Transverse colon (tissue), 4 donors: ENCODE measurements around the gene ZCCHC17. TPM values are rescaled to one million over a fixed set of nuclear protein-coding genes. Genes with fewer than 3 reads are reported as not detected.
"Not testable (repeated sequence)": the region's sequence is repeated elsewhere in the genome, so short reads cannot be mapped to it uniquely, and the experiment has no call there.

Experiments used
- DNase-seq: peaks from one replicate; pipeline ENCODE4 v3.0.0-alpha.2; 2019
- H3K27ac ChIP-seq, 4 donors: fragments of 200-600 bp; sonication (generic); 2 replicates each; pipeline ENCODE4 v1.5.1; 2016 to 2018; ENCODE audit warnings: inconsistent platforms in 4 of 4
- H3K27me3 ChIP-seq: fragments of 200-600 bp; sonication (generic); 2 replicates; pipeline ENCODE4 v1.5.1; 2017; ENCODE audit warnings: inconsistent platforms
- H3K36me3 ChIP-seq, 4 donors: fragments of 200-600 bp; sonication (generic); 2 replicates each; pipeline ENCODE4 v1.5.1; 2017 to 2019; ENCODE audit warnings: inconsistent platforms in 4 of 4
- H3K4me1 ChIP-seq, 4 donors: fragments of 200-600 bp; sonication (generic); 2 replicates each; pipeline ENCODE4 v1.5.1; 2017 to 2020; ENCODE audit warnings: inconsistent platforms in 4 of 4
- H3K4me3 ChIP-seq, 4 donors: fragments of 200-600 bp; sonication (generic); 1 replicate in 1 of 4; 2 replicates in 3 of 4; pipeline versions ENCODE4 v1.5.1 to v1.6.1; 2017 to 2019; ENCODE audit warnings: inconsistent platforms in 4 of 4
- H3K9me3 ChIP-seq, 2 donors: fragments of 200-600 bp; sonication (generic); 2 replicates each; pipeline ENCODE4 v1.5.1; 2017 to 2019; ENCODE audit warnings: inconsistent platforms in 2 of 2
- EP300 ChIP-seq: sonication (generic); formaldehyde crosslinking; IDR thresholded peaks from one replicate; pipeline ENCODE4 v1.6.1; 2017; ENCODE audit warnings: antibody characterized with exemption, low read depth
- POLR2A ChIP-seq: fragments of 450-650 bp; IDR thresholded peaks from one replicate; pipeline ENCODE4 v1.6.1; 2016; ENCODE audit warnings: antibody characterized with exemption, mild to moderate bottlenecking, moderate library complexity
- POLR2AphosphoS5 ChIP-seq, 3 donors: sonication (generic); formaldehyde crosslinking; IDR thresholded peaks; one replicate each; pipeline ENCODE4 v1.6.1; 2016; ENCODE audit warnings: antibody characterized with exemption in 3 of 3
- whole genome bisulfite sequencing, 2 donors: methylation state at CpG; one replicate each; pipeline ENCODE4 v1.1.5; 2018; ENCODE audit warnings: low coverage in 1 of 2; 5-methylcytosine and 5-hydroxymethylcytosine counted together
- in situ Hi-C, 4 donors: fragments of 200-750 bp; cut with MboI; loops; one replicate each; pipeline versions ENCODE4 v1.15.0 to v1.15.1; 2017; ENCODE audit warnings: low sequenced_read_pairs in 3 of 4, low pct_ligation_motif_present in 1 of 4, low pct_unique_long_range_greater_than_20kb in 1 of 4
- intact Hi-C: fragments of 100-400 bp; cut with DNase I; formaldehyde crosslinking; loops from one replicate; pipeline ENCODE4 v1.15.1; 2023; ENCODE audit warnings: low total_unique reads
- total RNA-seq, 4 donors: library from RNA; depleted of rRNA; stranded (reverse); fragments of >200 nt; gene quantifications; one replicate each; pipeline ENCODE4 v1.1.0, GENCODE V29; 2016
- TF ChIP-seq, protein P1 (sequence below), 5 experiments: fragments of 200-600 bp in 3 of 5; fragments of 450-650 bp in 2 of 5; sonication (generic) in 3 of 5; IDR thresholded peaks; 1 replicate in 2 of 5; 2 replicates in 3 of 5; pipeline ENCODE4 v1.5.1; 2016 to 2017; ENCODE audit warnings: antibody characterized with exemption in 5 of 5, inconsistent platforms in 3 of 5, mild to moderate bottlenecking in 2 of 5, moderate library complexity in 1 of 5

Gene ZCCHC17
- total RNA-seq, 4 donors from 2014 or later: 4.8 to 18.7 (median 13.7) TPM

DNA sequence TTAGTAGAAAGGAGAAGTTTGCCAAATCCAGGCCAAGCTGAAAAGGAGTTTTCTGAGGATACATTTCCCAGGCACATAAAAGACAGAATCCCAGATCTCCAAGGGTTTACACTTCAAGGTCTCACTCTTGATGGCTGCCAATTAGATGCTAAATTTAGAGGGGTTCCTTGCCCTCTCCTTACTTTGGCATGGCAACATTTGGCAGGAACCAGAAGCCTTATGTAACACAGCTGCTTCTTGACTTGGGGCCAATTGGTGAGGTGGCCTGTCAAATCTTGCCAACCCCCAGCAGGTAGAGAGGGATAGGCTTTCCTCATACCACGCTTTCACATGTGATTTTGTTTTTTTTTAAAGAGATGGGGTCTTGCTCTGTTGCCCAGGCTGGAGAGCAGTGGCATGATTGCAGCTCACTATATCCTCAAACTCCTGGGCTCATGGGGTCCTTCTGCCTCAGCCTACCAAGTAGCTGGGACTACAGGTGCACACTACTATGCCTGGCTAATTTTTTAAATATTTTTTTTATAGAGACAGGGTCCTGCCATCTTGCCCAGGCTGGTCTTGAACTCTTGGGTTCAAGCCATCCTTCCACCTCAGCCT, 31.9 kb upstream of the ZCCHC17 start:
- in situ Hi-C loops: no loop called here
- H3K36me3 ChIP-seq: peaks cover 0 to 42% (median 17%) of the 10 kb centered on the region in 4 donors
- TF ChIP-seq POLR2A: no peak

DNA sequence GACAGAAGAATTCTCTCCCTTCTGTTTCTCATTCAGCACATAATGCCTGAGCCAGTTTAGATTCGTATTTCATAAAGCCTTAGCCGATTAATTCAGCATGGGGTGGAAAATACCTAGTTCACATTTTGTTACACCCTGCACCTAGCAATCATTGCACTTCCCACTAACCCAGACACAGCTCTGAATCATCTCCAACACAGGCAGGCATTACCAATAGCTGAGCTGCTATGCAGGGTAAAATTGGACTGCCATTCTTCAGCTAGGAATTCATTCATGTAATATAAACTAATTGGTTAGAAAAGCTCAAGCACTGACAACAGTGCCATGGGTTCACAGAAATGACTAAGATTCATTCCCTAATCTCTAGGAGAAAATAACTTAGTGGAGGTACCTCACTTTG, 30.3 kb upstream of the ZCCHC17 start:
- TF ChIP-seq POLR2A (no peak), POLR2AphosphoS5 (IDR thresholded peaks at IDR 0.05) (no peak), EP300 (no peak)
- TF ChIP-seq, protein P1, sequence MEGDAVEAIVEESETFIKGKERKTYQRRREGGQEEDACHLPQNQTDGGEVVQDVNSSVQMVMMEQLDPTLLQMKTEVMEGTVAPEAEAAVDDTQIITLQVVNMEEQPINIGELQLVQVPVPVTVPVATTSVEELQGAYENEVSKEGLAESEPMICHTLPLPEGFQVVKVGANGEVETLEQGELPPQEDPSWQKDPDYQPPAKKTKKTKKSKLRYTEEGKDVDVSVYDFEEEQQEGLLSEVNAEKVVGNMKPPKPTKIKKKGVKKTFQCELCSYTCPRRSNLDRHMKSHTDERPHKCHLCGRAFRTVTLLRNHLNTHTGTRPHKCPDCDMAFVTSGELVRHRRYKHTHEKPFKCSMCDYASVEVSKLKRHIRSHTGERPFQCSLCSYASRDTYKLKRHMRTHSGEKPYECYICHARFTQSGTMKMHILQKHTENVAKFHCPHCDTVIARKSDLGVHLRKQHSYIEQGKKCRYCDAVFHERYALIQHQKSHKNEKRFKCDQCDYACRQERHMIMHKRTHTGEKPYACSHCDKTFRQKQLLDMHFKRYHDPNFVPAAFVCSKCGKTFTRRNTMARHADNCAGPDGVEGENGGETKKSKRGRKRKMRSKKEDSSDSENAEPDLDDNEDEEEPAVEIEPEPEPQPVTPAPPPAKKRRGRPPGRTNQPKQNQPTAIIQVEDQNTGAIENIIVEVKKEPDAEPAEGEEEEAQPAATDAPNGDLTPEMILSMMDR (IDR thresholded peaks at IDR 0.05): no peak
- Histone ChIP-seq H3K9me3 (no peaks in the 10 kb centered on the region), H3K27me3 (no peaks in the 10 kb centered on the region), H3K27ac (no peak overlapping the region), H3K36me3 (peaks cover 0 to 44% (median 18%) of the 10 kb centered on the region in 4 donors), H3K4me1 (peaks cover 0 to 10% (median 3%) of the 10 kb centered on the region in 4 donors), H3K4me3 (no peak overlapping the region)
- DNase-seq: no peak
- WGBS, 2 donors: 97% methylated on average over 2 of the region's 2 CpGs; no CpG with 5 or more reads in 1 of the 2 donors
- intact Hi-C loops: loop anchor here (5.0 kb wide), 1 partner anchor 641 kb away; no protein-coding TSS in a partner anchor
- in situ Hi-C loops: no loop called here

More for the DNA sequence above, 31.9 kb upstream of the ZCCHC17 start:
- H3K27ac ChIP-seq: no peak overlapping the region
- no peaks in the 10 kb centered on the region for H3K9me3 ChIP-seq
- H3K27me3 ChIP-seq: no peaks in the 10 kb centered on the region
- H3K4me1 ChIP-seq: peaks cover 0 to 10% (median 3%) of the 10 kb centered on the region in 4 donors
- intact Hi-C loops: loop anchor here (5.0 kb wide), 1 partner anchor 642 kb away; no protein-coding TSS in a partner anchor
- no peak for DNase-seq
- no peak overlapping the region for H3K4me3 ChIP-seq
- 100% methylated on average over 1 of the region's 1 CpG for WGBS, 2 donors

DNA sequence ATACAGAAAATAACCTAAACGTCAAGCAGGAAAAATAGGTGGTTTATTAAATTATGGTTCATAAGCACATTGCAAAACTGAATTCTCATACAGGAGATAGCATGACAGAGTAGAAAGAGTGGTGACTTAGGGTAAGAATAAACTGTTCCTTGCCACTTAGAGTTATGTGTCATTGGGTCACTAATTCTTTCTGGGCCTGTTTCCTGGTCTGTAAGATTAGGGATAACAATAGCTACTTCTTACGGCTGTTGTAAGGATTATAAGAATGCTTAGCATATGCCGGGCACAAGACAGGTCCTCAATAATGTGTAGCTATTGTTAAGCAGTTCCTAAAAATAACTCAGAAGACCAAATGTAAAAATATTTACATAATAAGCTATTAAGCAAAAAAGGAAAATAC, 24.5 kb upstream of the ZCCHC17 start:
- no peaks in the 10 kb centered on the region for H3K27me3 ChIP-seq
- peaks cover 0 to 57% (median 21%) of the 10 kb centered on the region in 4 donors for H3K36me3 ChIP-seq
- DNase-seq: no peak
- no peak overlapping the region for H3K27ac ChIP-seq
- WGBS, 2 donors: 77 to 91% methylated on average over 1 to 3 of the region's 3 CpGs
- no peaks in the 10 kb centered on the region for H3K9me3 ChIP-seq
- TF ChIP-seq POLR2AphosphoS5 (IDR thresholded peaks at IDR 0.05) (no peak), EP300 (no peak), POLR2A (no peak)
- TF ChIP-seq, protein P1 (IDR thresholded peaks at IDR 0.05): no peak
- intact Hi-C loops: no loop called here
- H3K4me1 ChIP-seq: no peaks in the 10 kb centered on the region
- no peak overlapping the region for H3K4me3 ChIP-seq
- in situ Hi-C loops: no loop called here

DNA sequence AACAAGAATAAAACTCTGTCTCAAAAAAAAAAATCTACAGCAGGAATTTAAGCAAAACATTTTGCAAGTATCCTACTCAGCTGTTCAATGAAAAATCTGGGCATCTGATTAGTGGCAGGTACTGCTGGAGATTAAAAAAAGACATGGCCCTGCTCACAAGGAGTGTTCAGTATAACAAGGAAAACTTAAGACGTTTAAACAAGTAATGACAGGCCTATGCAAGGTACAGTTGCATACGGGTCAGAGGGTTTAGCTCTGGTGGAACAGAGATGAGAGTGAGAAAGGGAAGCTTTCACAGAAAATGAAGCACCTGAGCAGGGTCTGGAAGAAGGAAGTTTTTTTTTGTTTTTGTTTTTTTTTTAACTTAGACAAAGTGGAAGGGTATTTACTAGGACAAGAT, 23.2 kb upstream of the ZCCHC17 start:
- Histone ChIP-seq H3K27ac (no peak overlapping the region), H3K36me3 (peaks cover 0 to 47% (median 20%) of the 10 kb centered on the region in 4 donors), H3K4me3 (no peak overlapping the region), H3K27me3 (no peaks in the 10 kb centered on the region), H3K4me1 (no peaks in the 10 kb centered on the region), H3K9me3 (no peaks in the 10 kb centered on the region)
- DNase-seq: no peak
- in situ Hi-C loops: no loop called here
- intact Hi-C loops: no loop called here
- WGBS, 2 donors: 76 to 88% methylated on average over 2 of the region's 2 CpGs
- TF ChIP-seq, protein P1 (IDR thresholded peaks at IDR 0.05): no peak
- no peak for TF ChIP-seq EP300
- TF ChIP-seq POLR2A: no peak
- no peak for TF ChIP-seq POLR2AphosphoS5 (IDR thresholded peaks at IDR 0.05)

DNA sequence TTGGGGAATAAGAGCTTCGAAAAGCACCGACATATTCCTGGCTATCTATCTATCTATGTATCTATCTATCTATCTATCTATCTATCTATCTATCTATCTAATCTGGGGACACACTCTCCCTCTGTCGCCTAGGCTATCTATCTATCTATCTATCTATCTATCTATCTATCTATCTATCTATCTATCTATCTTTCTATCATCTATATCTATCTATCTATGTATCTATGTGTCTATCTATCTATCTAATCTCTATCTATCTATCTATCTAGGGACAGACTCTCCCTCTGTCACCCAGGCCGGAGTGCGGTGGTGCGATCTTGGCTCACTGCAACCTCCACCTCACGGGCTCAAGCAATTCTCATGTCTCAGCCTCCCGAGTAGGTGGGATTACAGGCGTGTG, 14.4 kb upstream of the ZCCHC17 start:
- H3K36me3 ChIP-seq: peaks cover 0 to 54% (median 11%) of the 10 kb centered on the region in 4 donors
- H3K27ac ChIP-seq, H3K27me3 ChIP-seq, H3K9me3 ChIP-seq, in situ Hi-C loops, H3K4me3 ChIP-seq, DNase-seq, intact Hi-C loops, H3K4me1 ChIP-seq: not testable (repeated sequence)
- WGBS, 2 donors: 96 to 97% methylated on average over 8 to 9 of the region's 9 CpGs

DNA sequence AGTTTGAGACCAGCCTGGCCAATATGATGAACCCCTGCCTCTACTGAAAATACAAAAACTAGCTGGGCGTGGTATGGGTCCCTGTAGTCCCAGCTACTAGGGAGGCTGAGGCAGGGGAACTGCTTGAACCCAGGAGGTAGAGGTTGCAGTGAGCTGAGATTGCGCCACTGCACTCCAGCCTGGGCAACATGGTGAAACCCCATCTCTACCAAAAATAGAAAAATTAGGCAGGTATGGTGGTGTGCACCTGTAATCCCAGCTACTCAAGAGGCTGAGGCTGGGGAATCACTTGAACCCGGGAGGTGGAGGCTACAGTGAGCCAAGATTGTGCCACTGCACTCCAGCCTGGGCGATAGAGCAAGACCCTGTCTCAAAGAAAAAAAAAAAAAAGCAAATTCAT, 9.0 kb upstream of the ZCCHC17 start:
- DNase-seq, H3K27ac ChIP-seq, H3K4me3 ChIP-seq, H3K9me3 ChIP-seq, in situ Hi-C loops, H3K27me3 ChIP-seq, H3K4me1 ChIP-seq, intact Hi-C loops: not testable (repeated sequence)
- WGBS, 2 donors: 92% methylated on average over 4 of the region's 4 CpGs; no CpG with 5 or more reads in 1 of the 2 donors
- peaks cover 0 to 69% (median 20%) of the 10 kb centered on the region in 4 donors for H3K36me3 ChIP-seq
